IMR-90 (cell line): Measurements from ENCODE around the gene AFAP1L1. TPM values are rescaled to one million over a fixed set of nuclear protein-coding genes. Genes with fewer than 3 reads are reported as not detected.

Source experiments
- ATAC-seq: fragments of 200-7000 bp; cut with Tn5 transposase; 2 replicates; pipeline ENCODE4 v1.9.1; 2020; ENCODE audit warnings: low read depth, mild to moderate bottlenecking, moderate library complexity
- BruUV-seq: library from RNA; stranded (reverse); fragments of 400-500 nt; replicated peaks from 2 replicates; lab custom pipeline; 2021; lab: Mats Ljungman, UMichigan
- CTCF ChIA-PET: fragments of 300-600 bp; formaldehyde crosslinking; extraction: SDS; loops from one replicate; lab custom pipeline; 2021; ENCODE audit warnings: antibody characterized with exemption; lab: Yijun Ruan, JAX
- POLR2A ChIA-PET: fragments of 300-600 bp; sonication (Branson Sonifier 250); formaldehyde crosslinking; loops from one replicate; lab custom pipeline; 2022; ENCODE audit warnings: antibody characterized with exemption; ENCODE audit not compliant: unreplicated experiment; lab: Charles Lee
- DNase-seq: peaks from one replicate; pipeline ENCODE4 v3.0.0; 2013
- H2AFZ ChIP-seq: replicated peaks from 2 replicates; pipeline ENCODE3; 2013; ENCODE audit warnings: low read length, mild to moderate bottlenecking; ENCODE audit not compliant: poor library complexity
- H2AK5ac ChIP-seq: 2 replicates; pipeline ENCODE4 v1.6.1; 2013; ENCODE audit warnings: low read depth, low read length, inconsistent platforms
- H2AK9ac ChIP-seq: replicated peaks from 2 replicates; pipeline ENCODE3; 2013; ENCODE audit warnings: mild to moderate bottlenecking, low read depth, low read length, moderate library complexity; ENCODE audit not compliant: poor library complexity
- H2BK120ac ChIP-seq: 2 replicates; pipeline ENCODE4 v1.6.1; 2013; ENCODE audit warnings: low read depth, low read length, inconsistent platforms
- H2BK15ac ChIP-seq: 3 replicates; pipeline ENCODE4 v1.6.1; 2013; ENCODE audit warnings: low read depth, low read length, inconsistent platforms
- H2BK20ac ChIP-seq: 2 replicates; pipeline ENCODE4 v1.6.1; 2013; ENCODE audit warnings: low read depth, mild to moderate bottlenecking, inconsistent platforms, low read length, moderate library complexity
- H2BK5ac ChIP-seq: 2 replicates; pipeline ENCODE4 v1.6.1; 2013; ENCODE audit warnings: mild to moderate bottlenecking, low read depth, low read length, inconsistent platforms; ENCODE audit not compliant: poor library complexity, severe bottlenecking
- H3K14ac ChIP-seq: replicated peaks from 2 replicates; pipeline ENCODE4 v1.6.1; 2013; ENCODE audit warnings: low read depth, low read length, inconsistent platforms
- H3K18ac ChIP-seq: 2 replicates; pipeline ENCODE4 v1.6.1; 2013; ENCODE audit warnings: low read depth, low read length, control low read depth
- H3K23ac ChIP-seq: 2 replicates; pipeline ENCODE4 v1.6.1; 2013; ENCODE audit warnings: low read depth, low read length, inconsistent platforms
- H3K27ac ChIP-seq: 2 replicates; pipeline ENCODE4 v1.5.1; 2013; ENCODE audit warnings: mild to moderate bottlenecking, control low read depth, low read length; ENCODE audit not compliant: insufficient read depth
- H3K27me3 ChIP-seq: 2 replicates; pipeline ENCODE4 v1.6.1; 2013; ENCODE audit warnings: low read length; ENCODE audit not compliant: control insufficient read depth, insufficient read depth
- H3K36me3 ChIP-seq: 2 replicates; pipeline ENCODE4 v1.6.1; 2013; ENCODE audit warnings: low read length, mixed read lengths; ENCODE audit not compliant: control insufficient read depth, insufficient read depth
- H3K4ac ChIP-seq: 2 replicates; pipeline ENCODE4 v1.6.1; 2013; ENCODE audit warnings: low read depth, low read length, inconsistent platforms
- H3K4me1 ChIP-seq: 2 replicates; pipeline ENCODE4 v1.6.1; 2013; ENCODE audit warnings: low read length, mixed read lengths; ENCODE audit not compliant: control insufficient read depth, insufficient read depth
- H3K4me2 ChIP-seq: 2 replicates; pipeline ENCODE4 v1.6.1; 2013; ENCODE audit warnings: low read depth, mild to moderate bottlenecking, control low read depth, low read length, moderate library complexity
- H3K4me3 ChIP-seq: 2 replicates; pipeline ENCODE4 v1.5.1; 2013; ENCODE audit warnings: low read depth, mild to moderate bottlenecking, control low read depth, low read length, moderate library complexity; ENCODE audit not compliant: insufficient read depth
- H3K56ac ChIP-seq: 2 replicates; pipeline ENCODE4 v1.6.1; 2013; ENCODE audit warnings: low read length, inconsistent platforms; ENCODE audit not compliant: insufficient read depth; ENCODE audit errors: extremely low read depth
- H3K79me1 ChIP-seq, 2 experiments: 2 replicates each; pipeline ENCODE4 v1.6.1; 2013; ENCODE audit warnings: low read length in 2 of 2, inconsistent platforms in 1 of 2, low read depth in 1 of 2
- H3K9ac ChIP-seq: 2 replicates; pipeline ENCODE4 v1.6.1; 2013; ENCODE audit warnings: low read depth, low read length, control low read depth
- H3K9me1 ChIP-seq: 2 replicates; pipeline ENCODE4 v1.6.1; 2013; ENCODE audit warnings: low read length, inconsistent platforms; ENCODE audit not compliant: insufficient read depth
- H3K9me3 ChIP-seq: 2 replicates; pipeline ENCODE4 v1.6.1; 2013; ENCODE audit warnings: low read length; ENCODE audit not compliant: control insufficient read depth, insufficient read depth
- H4K20me1 ChIP-seq: 2 replicates; pipeline ENCODE4 v1.6.1; 2013; ENCODE audit warnings: low read length, inconsistent platforms; ENCODE audit not compliant: insufficient read depth
- H4K5ac ChIP-seq: 2 replicates; pipeline ENCODE4 v1.6.1; 2013; ENCODE audit warnings: mild to moderate bottlenecking, low read depth, low read length, control low read depth
- H4K8ac ChIP-seq, 2 experiments: 2 replicates each; pipeline ENCODE4 v1.6.1; 2013; ENCODE audit warnings: low read depth in 2 of 2, low read length in 2 of 2, control low read depth in 1 of 2, inconsistent platforms in 1 of 2
- H4K91ac ChIP-seq: 2 replicates; pipeline ENCODE4 v1.6.1; 2013; ENCODE audit warnings: low read depth, low read length, inconsistent platforms; ENCODE audit not compliant: insufficient read depth
- BHLHE40 ChIP-seq: fragments of 150-350 bp; IDR thresholded peaks from 2 replicates; pipeline ENCODE4 v1.6.1; 2016; ENCODE audit warnings: mild to moderate bottlenecking, low read depth, low read length
- CHD1 ChIP-seq: IDR thresholded peaks from 2 replicates; pipeline ENCODE4 v1.6.1; 2012; ENCODE audit warnings: low read depth, low read length, improper control_type of control experiment
- ELK1 ChIP-seq: fragments of 150-350 bp; IDR thresholded peaks from 2 replicates; pipeline ENCODE4 v1.6.1; 2016; ENCODE audit warnings: low read depth, mild to moderate bottlenecking, low read length, moderate library complexity, borderline replicate concordance
- FOS ChIP-seq: fragments of 150-350 bp; IDR thresholded peaks from 2 replicates; pipeline ENCODE4 v1.6.1; 2016; ENCODE audit warnings: low read depth, low read length
- MXI1 ChIP-seq: IDR thresholded peaks from 2 replicates; pipeline ENCODE4 v1.6.1; 2012; ENCODE audit warnings: low read depth, mild to moderate bottlenecking, low read length, moderate library complexity, borderline replicate concordance
- POLR2A ChIP-seq: IDR thresholded peaks from 2 replicates; pipeline ENCODE4 v1.6.1; 2012; ENCODE audit warnings: mild to moderate bottlenecking, low read depth, low read length
- RAD21 ChIP-seq: IDR thresholded peaks from 2 replicates; pipeline ENCODE4 v1.6.1; 2012; ENCODE audit warnings: low read length, improper control_type of control experiment
- RCOR1 ChIP-seq: IDR thresholded peaks from 2 replicates; pipeline ENCODE4 v1.6.1; 2012; ENCODE audit warnings: mild to moderate bottlenecking, low read length, improper control_type of control experiment; ENCODE audit not compliant: insufficient replicate concordance
- RFX5 ChIP-seq: IDR thresholded peaks from 2 replicates; pipeline ENCODE4 v1.8.0; 2012; ENCODE audit warnings: low read depth, mild to moderate bottlenecking, low read length, moderate library complexity
- SMC3 ChIP-seq: fragments of 150-350 bp; IDR thresholded peaks from 2 replicates; pipeline ENCODE4 v1.6.1; 2016; ENCODE audit warnings: low read depth, mild to moderate bottlenecking, antibody characterized with exemption, low read length, moderate library complexity
- WGBS, 2 experiments: methylation state at CpG; one replicate each; pipeline versions ENCODE4 v1.1.5 to v1.1.7; 2013; ENCODE audit warnings: missing lambda C conversion rate in 2 of 2; ENCODE audit not compliant: insufficient read length in 1 of 2; ENCODE audit errors: extremely low coverage in 2 of 2; 5-methylcytosine and 5-hydroxymethylcytosine counted together
- dilution Hi-C: fragments of 300-500 bp; cut with HindIII; formaldehyde crosslinking; loops from one replicate; pipeline ENCODE4 v1.14.3; 2018; ENCODE audit warnings: low sequenced_read_pairs; ENCODE audit not compliant: unreplicated experiment
- in situ Hi-C: fragments of 300-500 bp; cut with MboI; formaldehyde crosslinking; loops from 3 replicates; pipeline ENCODE4 v1.14.3; 2019; ENCODE audit warnings: low sequenced_read_pairs, inconsistent platforms, mixed read lengths
- intact Hi-C: fragments of 100-400 bp; cut with micrococcal nuclease; formaldehyde crosslinking; loops from 2 replicates; pipeline ENCODE4 v1.10.0; 2022
- polyA plus RNA-seq, 3 experiments: library from polyadenylated mRNA; depleted of rRNA; stranded (reverse); fragments of >200 nt; gene quantifications; 2 replicates each; pipeline ENCODE4 v1.2.3, GENCODE V29; 2012; ENCODE audit warnings: low replicate concordance in 1 of 3
- total RNA-seq: library from RNA; depleted of rRNA; stranded (reverse); fragments of >200 nt; gene quantifications from 2 replicates; pipeline ENCODE4 v1.2.3, GENCODE V29; 2012

Gene AFAP1L1
- total and polyA plus RNA-seq, 2 of the 4 experiments (the other 2 are of a cell fraction): 3.3 to 5.7 TPM

GRCh38 chr5:149319174-149319573 is 47.5 kb downstream of the AFAP1L1 start:
- H3K14ac ChIP-seq: no peak overlapping the region
- 100% methylated on average over 3 of the region's 3 CpGs; no CpG with 5 or more reads in 1 of the 2 experiments for WGBS, 2 experiments
- H4K20me1 ChIP-seq: no peaks in the 10 kb centered on the region
- no peak overlapping the region for H3K4ac ChIP-seq
- H3K9ac ChIP-seq: no peak overlapping the region
- peaks cover 17% of the 10 kb centered on the region for H3K9me1 ChIP-seq
- DNase-seq (no peak), ATAC-seq (no peak)
- H4K5ac ChIP-seq: no peak overlapping the region
- H3K56ac ChIP-seq: no peak overlapping the region
- in situ Hi-C loops (no loop called here), intact Hi-C loops (no loop called here), dilution Hi-C loops (no loop called here)
- no peaks in the 10 kb centered on the region for H3K36me3 ChIP-seq
- H2BK5ac ChIP-seq: no peak overlapping the region
- ChIA-PET CTCF (no interaction called here), POLR2A (no interaction called here)
- H2BK20ac ChIP-seq: no peak overlapping the region
- H2BK120ac ChIP-seq: no peak overlapping the region
- no peak overlapping the region for H2BK15ac ChIP-seq
- H3K23ac ChIP-seq: no peak overlapping the region
- TF ChIP-seq SMC3 (no peak), RAD21 (no peak), MXI1 (no peak), POLR2A (no peak), CHD1 (no peak), ELK1 (no peak), FOS (no peak), BHLHE40 (no peak), RCOR1 (no peak), RFX5 (no peak)
- H4K8ac ChIP-seq: no peak overlapping the region
- H3K27me3 ChIP-seq: no peaks in the 10 kb centered on the region
- no peak overlapping the region for H3K4me3 ChIP-seq
- no peaks in the 10 kb centered on the region for H3K79me1 ChIP-seq
- H3K18ac ChIP-seq: no peak overlapping the region
- no peak overlapping the region for H2AK9ac ChIP-seq
- H3K27ac ChIP-seq: no peak overlapping the region
- BruUV-seq: no TSS peak
- no peak overlapping the region for H4K91ac ChIP-seq
- no peaks in the 10 kb centered on the region for H3K9me3 ChIP-seq
- no peak overlapping the region for H2AK5ac ChIP-seq
- peak overlapping the region; percentile 3 for H2AFZ ChIP-seq
- peaks cover 8% of the 10 kb centered on the region for H3K4me1 ChIP-seq
- H3K4me2 ChIP-seq: no peak overlapping the region
